HepG2 (cell line): ENCODE results near the gene KLF6. TPM values are rescaled to one million over a fixed set of nuclear protein-coding genes. Genes with fewer than 3 reads are reported as not detected.

Experiments
- ATAC-seq: fragments of 200-7000 bp; cut with Tn5 transposase; 3 replicates; pipeline ENCODE4 v1.9.1; 2020; ENCODE audit warnings: mild to moderate bottlenecking, moderate library complexity
- BruUV-seq: library from RNA; stranded (reverse); fragments of 400-500 nt; replicated peaks from 2 replicates; lab custom pipeline; 2021; lab: Mats Ljungman, UMichigan
- CTCF ChIA-PET: fragments of 300-600 bp; formaldehyde crosslinking; extraction: SDS; loops from one replicate; lab custom pipeline; 2021; ENCODE audit warnings: low total read pairs, inconsistent platforms, low intra/inter-chr PET ratio; lab: Yijun Ruan, JAX
- POLR2A ChIA-PET: fragments of 350-600 bp; sonication (Branson Sonifier 250); formaldehyde crosslinking; loops from one replicate; lab custom pipeline; 2020; ENCODE audit warnings: antibody characterized with exemption, inconsistent platforms; lab: Yijun Ruan, JAX
- DNase-seq: peaks from one replicate; pipeline ENCODE4 v3.0.0-alpha.2; 2015; ENCODE audit warnings: low spot score
- FAIRE-seq: peaks from 3 replicates; lab custom pipeline; 2011; peaks lifted over from hg19 to GRCh38; lab: Jason Lieb, UNC
- H2AFZ ChIP-seq: one replicate; pipeline ENCODE4 v1.6.1; 2011; ENCODE audit warnings: low read length, inconsistent platforms
- H3K27ac ChIP-seq: fragments of 300-600 bp; 3 replicates; pipeline ENCODE4 v1.8.0; 2011; ENCODE audit warnings: mixed run types, mild to moderate bottlenecking, mixed read lengths, low read length, inconsistent platforms; ENCODE audit not compliant: insufficient read depth; ENCODE audit errors: extremely low read length
- H3K27me3 ChIP-seq, 2 experiments: fragments of 200-600 bp in 1 of 2; 2 replicates in 1 of 2; 3 replicates in 1 of 2; pipeline versions ENCODE4 v1.6.0 to v1.8.0; 2011; ENCODE audit warnings: low read length in 2 of 2, mild to moderate bottlenecking in 2 of 2, moderate library complexity in 2 of 2, inconsistent platforms in 1 of 2; ENCODE audit not compliant: insufficient read depth in 2 of 2, control insufficient read depth in 1 of 2
- H3K36me3 ChIP-seq, 2 experiments: fragments of 200-600 bp in 1 of 2; replicated peaks in 1 of 2; 2 replicates in 1 of 2; 3 replicates in 1 of 2; pipeline versions ENCODE4 v1.5.1 to v1.8.0; 2011; ENCODE audit warnings: low read length in 2 of 2, inconsistent platforms in 1 of 2; ENCODE audit not compliant: insufficient read depth in 2 of 2, control insufficient read depth in 1 of 2
- H3K4me1 ChIP-seq: 2 replicates; pipeline ENCODE4 v1.5.1; 2012; ENCODE audit warnings: low read length, inconsistent platforms; ENCODE audit not compliant: insufficient read depth
- H3K4me2 ChIP-seq: 2 replicates; pipeline ENCODE4 v1.6.0; 2011; ENCODE audit warnings: low read depth, low read length, inconsistent platforms
- H3K4me3 ChIP-seq, 3 experiments: fragments of 200-600 bp in 1 of 3; sonication (generic), shearing (Covaris generic) in 1 of 3; replicated peaks in 1 of 3; 2 replicates each; pipeline ENCODE4 v1.5.1; 2011 to 2016; ENCODE audit warnings: low read length in 3 of 3, inconsistent platforms in 2 of 3, low read depth in 2 of 3, mild to moderate bottlenecking in 2 of 3, control low read depth in 1 of 3, mixed read lengths in 1 of 3; ENCODE audit not compliant: insufficient read depth in 1 of 3
- H3K79me2 ChIP-seq: one replicate; pipeline ENCODE4 v1.6.1; 2011; ENCODE audit warnings: low read length, inconsistent platforms; ENCODE audit not compliant: insufficient read depth
- H3K9ac ChIP-seq: 2 replicates; pipeline ENCODE4 v1.6.0; 2011; ENCODE audit warnings: mild to moderate bottlenecking, low read depth, low read length, inconsistent platforms; ENCODE audit not compliant: insufficient read depth
- H3K9me3 ChIP-seq: 2 replicates; pipeline ENCODE4 v1.5.1; 2012; ENCODE audit warnings: mild to moderate bottlenecking, low read length
- H4K20me1 ChIP-seq: 2 replicates; pipeline ENCODE4 v1.6.0; 2011; ENCODE audit warnings: inconsistent platforms, mild to moderate bottlenecking, low read length, moderate library complexity; ENCODE audit not compliant: insufficient read depth
- REST ChIP-seq, 2 experiments: IDR thresholded peaks; 2 replicates each; pipeline ENCODE4 v1.6.1; 2011 to 2012; ENCODE audit warnings: low read length in 2 of 2, borderline replicate concordance in 1 of 2, low read depth in 1 of 2, mild to moderate bottlenecking in 1 of 2, moderate library complexity in 1 of 2
- WGBS: methylation state at CpG from one replicate; pipeline ENCODE4 v1.1.6; 2017; ENCODE audit warnings: low lambda C conversion rate; 5-methylcytosine and 5-hydroxymethylcytosine counted together
- in situ Hi-C: cut with HindIII; loops from 2 replicates; pipeline ENCODE4 v1.10.0; 2017; ENCODE audit warnings: low pct_unique_long_range_greater_than_20kb; ENCODE audit not compliant: extremely low pct_ligation_motif_present
- intact Hi-C: fragments of 100-400 bp; cut with micrococcal nuclease; formaldehyde crosslinking; loops from one replicate; pipeline ENCODE4 v1.10.0; 2022; ENCODE audit not compliant: unreplicated experiment
- polyA plus RNA-seq, 8 experiments: library from polyadenylated mRNA; depleted of rRNA in 3 of 8; stranded (reverse) in 7 of 8; unstranded in 1 of 8; fragments of >200 nt; fragmentation: Illumina TruSeq in 4 of 8; extraction: Trizol in 4 of 8; gene quantifications; 2 replicates each; pipeline versions ENCODE4 v1.2.1 to v1.2.3, GENCODE V29; 2011 to 2016; ENCODE audit warnings: low read depth in 4 of 8, missing spikeins in 1 of 8, mixed read lengths in 1 of 8; ENCODE audit not compliant: insufficient read depth in 1 of 8
- total RNA-seq, 5 experiments: library from RNA; depleted of rRNA; stranded (reverse); fragments of >200 nt; fragmentation: Illumina TruSeq; extraction: Trizol; gene quantifications; 2 replicates each; pipeline ENCODE4 v1.2.3, GENCODE V29; 2016; ENCODE audit warnings: low read depth in 1 of 5

The KLF6 gene
- total and polyA plus RNA-seq, 2 of the 13 experiments (the other 11 are each of a cell fraction or from before 2014, with no cell fraction given) = 27.0 to 71.9 TPM

GRCh38 chr10:3741688-3742461 is 43.1 kb downstream of the KLF6 start:
- Histone ChIP-seq H3K9ac (no peak overlapping the region), H2AFZ (no peak overlapping the region), H3K9me3 (no peaks in the 10 kb centered on the region), H3K4me3 (no peak overlapping the region), H3K4me2 (no peak overlapping the region), H3K36me3 (no peaks in the 10 kb centered on the region), H3K27me3 (no peaks in the 10 kb centered on the region), H4K20me1 (no peaks in the 10 kb centered on the region), H3K4me1 (peaks cover 70% of the 10 kb centered on the region), H3K27ac (no peak overlapping the region), H3K79me2 (no peaks in the 10 kb centered on the region)
- ChIA-PET CTCF (no interaction called here), POLR2A (interaction anchor here (1.3 to 3.3 kb wide), 2 partner anchors 13 to 43 kb away, joined by 3 to 30 read pairs; partner anchors contain the start of gene KLF6)
- FAIRE-seq (no peak), ATAC-seq (no peak), DNase-seq (no peak)
- no TSS peak for BruUV-seq
- intact Hi-C loops = no loop called here
- TF ChIP-seq REST (IDR thresholded peaks at IDR 0.05; ENCODE audit: borderline replicate concordance in 1 of 2, low read depth in 1 of 2, low read length in 2 of 2) = no peak
- WGBS = 82% methylated on average over 6 of the region's 6 CpGs
- in situ Hi-C loops = no loop called here
